HepG2 (cell line): Measurements from ENCODE around the gene SIGLEC9. TPM values are rescaled to one million over a fixed set of nuclear protein-coding genes. Genes with fewer than 3 reads are reported as not detected.

Source experiments
- ATAC-seq: fragments of 200-7000 bp; cut with Tn5 transposase; 3 replicates; pipeline ENCODE4 v1.9.1; 2020; ENCODE audit warnings: mild to moderate bottlenecking, moderate library complexity
- BruUV-seq: library from RNA; stranded (reverse); fragments of 400-500 nt; replicated peaks from 2 replicates; lab custom pipeline; 2021; lab: Mats Ljungman, UMichigan
- CTCF ChIA-PET: fragments of 300-600 bp; formaldehyde crosslinking; extraction: SDS; loops from one replicate; lab custom pipeline; 2021; ENCODE audit warnings: low total read pairs, inconsistent platforms, low intra/inter-chr PET ratio; lab: Yijun Ruan, JAX
- POLR2A ChIA-PET: fragments of 350-600 bp; sonication (Branson Sonifier 250); formaldehyde crosslinking; loops from one replicate; lab custom pipeline; 2020; ENCODE audit warnings: antibody characterized with exemption, inconsistent platforms; lab: Yijun Ruan, JAX
- DNase-seq: peaks from one replicate; pipeline ENCODE4 v3.0.0-alpha.2; 2015; ENCODE audit warnings: low spot score
- FAIRE-seq: peaks from 3 replicates; lab custom pipeline; 2011; peaks lifted over from hg19 to GRCh38; lab: Jason Lieb, UNC
- H2AFZ ChIP-seq: one replicate; pipeline ENCODE4 v1.6.1; 2011; ENCODE audit warnings: low read length, inconsistent platforms
- H3K27ac ChIP-seq: fragments of 300-600 bp; 3 replicates; pipeline ENCODE4 v1.8.0; 2011; ENCODE audit warnings: mixed run types, mild to moderate bottlenecking, mixed read lengths, low read length, inconsistent platforms; ENCODE audit not compliant: insufficient read depth; ENCODE audit errors: extremely low read length
- H3K27me3 ChIP-seq, 2 experiments: fragments of 200-600 bp in 1 of 2; 2 replicates in 1 of 2; 3 replicates in 1 of 2; pipeline versions ENCODE4 v1.6.0 to v1.8.0; 2011; ENCODE audit warnings: low read length in 2 of 2, mild to moderate bottlenecking in 2 of 2, moderate library complexity in 2 of 2, inconsistent platforms in 1 of 2; ENCODE audit not compliant: insufficient read depth in 2 of 2, control insufficient read depth in 1 of 2
- H3K36me3 ChIP-seq, 2 experiments: fragments of 200-600 bp in 1 of 2; replicated peaks in 1 of 2; 2 replicates in 1 of 2; 3 replicates in 1 of 2; pipeline versions ENCODE4 v1.5.1 to v1.8.0; 2011; ENCODE audit warnings: low read length in 2 of 2, inconsistent platforms in 1 of 2; ENCODE audit not compliant: insufficient read depth in 2 of 2, control insufficient read depth in 1 of 2
- H3K4me1 ChIP-seq: 2 replicates; pipeline ENCODE4 v1.5.1; 2012; ENCODE audit warnings: low read length, inconsistent platforms; ENCODE audit not compliant: insufficient read depth
- H3K4me2 ChIP-seq: 2 replicates; pipeline ENCODE4 v1.6.0; 2011; ENCODE audit warnings: low read depth, low read length, inconsistent platforms
- H3K4me3 ChIP-seq, 3 experiments: fragments of 200-600 bp in 1 of 3; sonication (generic), shearing (Covaris generic) in 1 of 3; replicated peaks in 1 of 3; 2 replicates each; pipeline ENCODE4 v1.5.1; 2011 to 2016; ENCODE audit warnings: low read length in 3 of 3, inconsistent platforms in 2 of 3, low read depth in 2 of 3, mild to moderate bottlenecking in 2 of 3, control low read depth in 1 of 3, mixed read lengths in 1 of 3; ENCODE audit not compliant: insufficient read depth in 1 of 3
- H3K79me2 ChIP-seq: one replicate; pipeline ENCODE4 v1.6.1; 2011; ENCODE audit warnings: low read length, inconsistent platforms; ENCODE audit not compliant: insufficient read depth
- H3K9ac ChIP-seq: 2 replicates; pipeline ENCODE4 v1.6.0; 2011; ENCODE audit warnings: mild to moderate bottlenecking, low read depth, low read length, inconsistent platforms; ENCODE audit not compliant: insufficient read depth
- H3K9me3 ChIP-seq: 2 replicates; pipeline ENCODE4 v1.5.1; 2012; ENCODE audit warnings: mild to moderate bottlenecking, low read length
- H4K20me1 ChIP-seq: 2 replicates; pipeline ENCODE4 v1.6.0; 2011; ENCODE audit warnings: inconsistent platforms, mild to moderate bottlenecking, low read length, moderate library complexity; ENCODE audit not compliant: insufficient read depth
- ATF5 ChIP-seq: sonication (generic); formaldehyde crosslinking; IDR thresholded peaks from 2 replicates; pipeline ENCODE4 v1.4.0; 2020; ENCODE audit warnings: mild to moderate bottlenecking, low read depth, missing genetic modification reagents
- BATF2 ChIP-seq: sonication (generic); formaldehyde crosslinking; IDR thresholded peaks from 2 replicates; pipeline ENCODE4 v1.8.0; 2022; ENCODE audit warnings: mild to moderate bottlenecking, missing genetic modification reagents, moderate library complexity
- CHD2 ChIP-seq: IDR thresholded peaks from 2 replicates; pipeline ENCODE4 v1.6.1; 2011; ENCODE audit warnings: low read depth, low read length, improper control_type of control experiment
- GPN1 ChIP-seq: sonication (generic); formaldehyde crosslinking; IDR thresholded peaks from 2 replicates; pipeline ENCODE4 v1.5.1; 2020; ENCODE audit warnings: missing genetic modification reagents, borderline replicate concordance
- GTF3A ChIP-seq: sonication (generic); formaldehyde crosslinking; conservative IDR thresholded peaks from 2 replicates; pipeline ENCODE4 v1.4.0; 2020; ENCODE audit warnings: mild to moderate bottlenecking, missing genetic modification reagents
- NFRKB ChIP-seq: fragments of 450-650 bp; IDR thresholded peaks from 2 replicates; pipeline ENCODE4 v1.6.1; 2017
- NR2C2 ChIP-seq: sonication (generic); formaldehyde crosslinking; IDR thresholded peaks from 2 replicates; pipeline ENCODE4 v1.4.0; 2020; ENCODE audit warnings: missing genetic modification reagents, mild to moderate bottlenecking, moderate library complexity, borderline replicate concordance
- PLRG1 ChIP-seq: fragments of 450-650 bp; conservative IDR thresholded peaks from 2 replicates; pipeline ENCODE4 v1.6.1; 2016
- REPIN1 ChIP-seq: sonication (generic); formaldehyde crosslinking; IDR thresholded peaks from 2 replicates; pipeline ENCODE4 v1.8.0; 2022; ENCODE audit warnings: missing genetic modification reagents, low read depth, mild to moderate bottlenecking, borderline replicate concordance
- SALL2 ChIP-seq: sonication (generic); formaldehyde crosslinking; IDR thresholded peaks from 2 replicates; pipeline ENCODE4 v1.8.1; 2023; ENCODE audit warnings: mild to moderate bottlenecking, missing genetic modification reagents, inconsistent platforms
- SNAPC2 ChIP-seq: sonication (generic); formaldehyde crosslinking; IDR thresholded peaks from 2 replicates; pipeline ENCODE4 v1.8.1; 2022; ENCODE audit warnings: mild to moderate bottlenecking, missing genetic modification reagents
- TOE1 ChIP-seq: sonication (generic); formaldehyde crosslinking; IDR thresholded peaks from 2 replicates; pipeline ENCODE4 v1.4.0; 2020; ENCODE audit warnings: mild to moderate bottlenecking, missing genetic modification reagents
- ZNF761 ChIP-seq: sonication (generic); formaldehyde crosslinking; conservative IDR thresholded peaks from 2 replicates; pipeline ENCODE4 v1.4.0; 2020; ENCODE audit warnings: mild to moderate bottlenecking, missing genetic modification reagents
- ZZZ3 ChIP-seq: sonication (generic); formaldehyde crosslinking; IDR thresholded peaks from 2 replicates; pipeline ENCODE4 v1.4.0; 2020; ENCODE audit warnings: missing genetic modification reagents, mild to moderate bottlenecking, borderline replicate concordance
- WGBS: methylation state at CpG from one replicate; pipeline ENCODE4 v1.1.6; 2017; ENCODE audit warnings: low lambda C conversion rate; 5-methylcytosine and 5-hydroxymethylcytosine counted together
- in situ Hi-C: cut with HindIII; loops from 2 replicates; pipeline ENCODE4 v1.10.0; 2017; ENCODE audit warnings: low pct_unique_long_range_greater_than_20kb; ENCODE audit not compliant: extremely low pct_ligation_motif_present
- intact Hi-C: fragments of 100-400 bp; cut with micrococcal nuclease; formaldehyde crosslinking; loops from one replicate; pipeline ENCODE4 v1.10.0; 2022; ENCODE audit not compliant: unreplicated experiment
- polyA plus RNA-seq, 8 experiments: library from polyadenylated mRNA; depleted of rRNA in 3 of 8; stranded (reverse) in 7 of 8; unstranded in 1 of 8; fragments of >200 nt; fragmentation: Illumina TruSeq in 4 of 8; extraction: Trizol in 4 of 8; gene quantifications; 2 replicates each; pipeline versions ENCODE4 v1.2.1 to v1.2.3, GENCODE V29; 2011 to 2016; ENCODE audit warnings: low read depth in 4 of 8, missing spikeins in 1 of 8, mixed read lengths in 1 of 8; ENCODE audit not compliant: insufficient read depth in 1 of 8
- total RNA-seq, 5 experiments: library from RNA; depleted of rRNA; stranded (reverse); fragments of >200 nt; fragmentation: Illumina TruSeq; extraction: Trizol; gene quantifications; 2 replicates each; pipeline ENCODE4 v1.2.3, GENCODE V29; 2016; ENCODE audit warnings: low read depth in 1 of 5
- TF ChIP-seq, protein P1 (sequence below): sonication (generic); formaldehyde crosslinking; IDR thresholded peaks from 2 replicates; pipeline ENCODE4 v1.9.0; 2021; ENCODE audit warnings: missing genetic modification reagents, mild to moderate bottlenecking, borderline replicate concordance
- TF ChIP-seq, protein P2 (sequence below): sonication (generic); formaldehyde crosslinking; IDR thresholded peaks from 2 replicates; pipeline ENCODE4 v1.5.0; 2020; ENCODE audit warnings: missing genetic modification reagents
- TF ChIP-seq, protein P3 (sequence below): sonication (generic); formaldehyde crosslinking; IDR thresholded peaks from 2 replicates; pipeline ENCODE4 v1.5.0; 2020; ENCODE audit warnings: missing genetic modification reagents, mild to moderate bottlenecking, borderline replicate concordance

The SIGLEC9 gene
- total and polyA plus RNA-seq, 2 of the 13 experiments (the other 11 are each of a cell fraction or from before 2014, with no cell fraction given): not detected

DNA sequence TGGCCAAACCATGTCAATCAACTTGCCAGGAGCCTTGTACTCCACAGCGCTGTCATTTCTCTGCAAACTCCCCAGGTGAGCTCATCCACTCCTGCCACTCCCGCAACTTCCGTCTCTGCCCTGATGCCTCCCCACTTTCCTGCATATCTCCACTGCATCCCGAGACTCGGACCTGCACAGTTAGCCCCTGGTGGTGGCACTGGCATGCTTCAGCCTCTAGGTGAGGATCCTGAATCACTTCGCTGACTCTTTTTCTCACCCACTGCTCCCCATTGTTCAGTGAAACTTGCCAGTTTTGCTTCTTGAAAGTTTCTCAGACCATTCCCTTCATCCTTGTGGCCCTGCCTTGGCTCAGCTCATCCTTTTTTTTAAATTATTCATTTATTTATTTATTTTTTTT lies 13.1 kb upstream of the SIGLEC9 start:
- peak; percentile 14 for DNase-seq
- Histone ChIP-seq H3K27me3 (peaks cover 0 to 24% of the 10 kb centered on the region in 2 experiments; a peak in 2 of 5 replicates), H4K20me1 (no peaks in the 10 kb centered on the region), H3K36me3 (no peaks in the 10 kb centered on the region), H3K4me3 (no peak overlapping the region), H3K4me2 (no peak overlapping the region), H3K9me3 (no peaks in the 10 kb centered on the region), H3K4me1 (peaks cover 14% of the 10 kb centered on the region), H3K27ac (no peak overlapping the region), H3K79me2 (peaks cover 3% of the 10 kb centered on the region), H3K9ac (no peak overlapping the region), H2AFZ (no peak overlapping the region)
- in situ Hi-C loops: no loop called here
- ChIA-PET CTCF (no interaction called here), POLR2A (no interaction called here)
- intact Hi-C loops: no loop called here
- no peak for ATAC-seq
- FAIRE-seq: no peak
- WGBS: 6% methylated on average over 6 of the region's 6 CpGs
- BruUV-seq: no TSS peak
- no peak for TF ChIP-seq CHD2
- no peak for TF ChIP-seq BATF2 (CRISPR knock-in tag)
- no peak for TF ChIP-seq TOE1 (CRISPR knock-in tag)
- no peak for TF ChIP-seq NR2C2
- no peak for TF ChIP-seq REPIN1 (CRISPR knock-in tag)
- TF ChIP-seq ATF5: no peak
- TF ChIP-seq, protein P1, sequence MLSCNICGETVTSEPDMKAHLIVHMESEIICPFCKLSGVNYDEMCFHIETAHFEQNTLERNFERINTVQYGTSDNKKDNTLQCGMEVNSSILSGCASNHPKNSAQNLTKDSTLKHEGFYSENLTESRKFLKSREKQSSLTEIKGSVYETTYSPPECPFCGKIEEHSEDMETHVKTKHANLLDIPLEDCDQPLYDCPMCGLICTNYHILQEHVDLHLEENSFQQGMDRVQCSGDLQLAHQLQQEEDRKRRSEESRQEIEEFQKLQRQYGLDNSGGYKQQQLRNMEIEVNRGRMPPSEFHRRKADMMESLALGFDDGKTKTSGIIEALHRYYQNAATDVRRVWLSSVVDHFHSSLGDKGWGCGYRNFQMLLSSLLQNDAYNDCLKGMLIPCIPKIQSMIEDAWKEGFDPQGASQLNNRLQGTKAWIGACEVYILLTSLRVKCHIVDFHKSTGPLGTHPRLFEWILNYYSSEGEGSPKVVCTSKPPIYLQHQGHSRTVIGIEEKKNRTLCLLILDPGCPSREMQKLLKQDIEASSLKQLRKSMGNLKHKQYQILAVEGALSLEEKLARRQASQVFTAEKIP (CRISPR knock-in tag): no peak
- no peak for TF ChIP-seq SALL2 (CRISPR knock-in tag)
- no peak for TF ChIP-seq NFRKB
- TF ChIP-seq, protein P2, sequence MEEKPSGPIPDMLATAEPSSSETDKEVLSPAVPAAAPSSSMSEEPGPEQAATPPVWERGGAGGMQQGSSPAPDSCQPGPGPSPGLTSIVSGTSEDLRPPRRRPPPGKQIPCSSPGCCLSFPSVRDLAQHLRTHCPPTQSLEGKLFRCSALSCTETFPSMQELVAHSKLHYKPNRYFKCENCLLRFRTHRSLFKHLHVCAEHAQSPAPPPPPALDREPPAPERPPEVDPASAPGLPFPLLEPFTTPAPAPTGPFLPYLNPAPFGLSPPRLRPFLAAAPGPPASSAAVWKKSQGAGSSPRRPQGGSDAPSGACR: no peak
- TF ChIP-seq PLRG1: no peak
- TF ChIP-seq GTF3A (CRISPR knock-in tag): no peak
- no peak for TF ChIP-seq GPN1
- TF ChIP-seq ZNF761 (CRISPR knock-in tag): no peak
- no peak for TF ChIP-seq ZZZ3 (CRISPR knock-in tag)
- no peak for TF ChIP-seq SNAPC2 (CRISPR knock-in tag)
- TF ChIP-seq, protein P3, sequence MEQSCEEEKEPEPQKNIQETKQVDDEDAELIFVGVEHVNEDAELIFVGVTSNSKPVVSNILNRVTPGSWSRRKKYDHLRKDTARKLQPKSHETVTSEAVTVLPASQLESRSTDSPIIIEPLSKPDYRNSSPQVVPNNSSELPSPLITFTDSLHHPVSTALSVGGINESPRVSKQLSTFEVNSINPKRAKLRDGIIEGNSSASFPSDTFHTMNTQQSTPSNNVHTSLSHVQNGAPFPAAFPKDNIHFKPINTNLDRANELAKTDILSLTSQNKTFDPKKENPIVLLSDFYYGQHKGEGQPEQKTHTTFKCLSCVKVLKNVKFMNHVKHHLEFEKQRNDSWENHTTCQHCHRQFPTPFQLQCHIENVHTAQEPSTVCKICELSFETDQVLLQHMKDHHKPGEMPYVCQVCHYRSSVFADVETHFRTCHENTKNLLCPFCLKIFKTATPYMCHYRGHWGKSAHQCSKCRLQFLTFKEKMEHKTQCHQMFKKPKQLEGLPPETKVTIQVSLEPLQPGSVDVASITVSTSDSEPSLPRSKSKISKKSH: no peak
